HepG2 (cell line): ENCODE measurements around the gene KRTAP10-2. TPM values are rescaled to one million over a fixed set of nuclear protein-coding genes. Genes with fewer than 3 reads are reported as not detected.
A peak's percentile ranks its signal among the peaks of the same experiment; 100 is the strongest.

Experiments
- ARNT ChIP-seq: fragments of 450-650 bp; IDR thresholded peaks from 2 replicates; pipeline ENCODE4 v1.6.1; 2017
- IRF2 ChIP-seq: IDR thresholded peaks from 2 replicates; pipeline ENCODE4 v1.6.1; 2018; ENCODE audit warnings: missing genetic modification reagents, missing compliant biosample characterization
- JUNB ChIP-seq: sonication (generic); formaldehyde crosslinking; IDR thresholded peaks from 2 replicates; pipeline ENCODE4 v1.8.0; 2022; ENCODE audit warnings: missing genetic modification reagents, mild to moderate bottlenecking, borderline replicate concordance
- KDM4B ChIP-seq: sonication (generic); formaldehyde crosslinking; IDR thresholded peaks from 2 replicates; pipeline ENCODE4 v1.4.0; 2020; ENCODE audit warnings: missing genetic modification reagents
- NONO ChIP-seq, 2 experiments: fragments of 450-650 bp in 1 of 2; sonication (generic) in 1 of 2; formaldehyde crosslinking in 1 of 2; IDR thresholded peaks in 1 of 2; conservative IDR thresholded peaks in 1 of 2; 2 replicates each; pipeline versions ENCODE4 v1.6.1 to v1.8.0; 2017 to 2022; ENCODE audit warnings: mild to moderate bottlenecking in 1 of 2, missing genetic modification reagents in 1 of 2, moderate library complexity in 1 of 2
- NR2F6 ChIP-seq, 2 experiments: IDR thresholded peaks; 2 replicates each; pipeline ENCODE4 v1.6.1; 2016; ENCODE audit warnings: antibody characterized with exemption in 1 of 2, mild to moderate bottlenecking in 1 of 2
- RAD51 ChIP-seq: fragments of 450-650 bp; IDR thresholded peaks from 2 replicates; pipeline ENCODE4 v1.6.1; 2016; ENCODE audit warnings: borderline replicate concordance
- RFX1 ChIP-seq: fragments of 450-650 bp; IDR thresholded peaks from 2 replicates; pipeline ENCODE4 v1.6.1; 2017
- SP1 ChIP-seq, 2 experiments: fragments of 450-650 bp in 1 of 2; sonication (generic) in 1 of 2; formaldehyde crosslinking in 1 of 2; IDR thresholded peaks; 2 replicates each; pipeline versions ENCODE4 v1.4.0 to v1.6.1; 2016 to 2020; ENCODE audit warnings: missing genetic modification reagents in 1 of 2
- ZNF138 ChIP-seq: sonication (generic); formaldehyde crosslinking; IDR thresholded peaks from 2 replicates; pipeline ENCODE4 v1.5.0; 2020; ENCODE audit warnings: mild to moderate bottlenecking, low read depth, missing genetic modification reagents
- ZNF207 ChIP-seq: fragments of 450-650 bp; IDR thresholded peaks from 2 replicates; pipeline ENCODE4 v1.6.1; 2016; ENCODE audit warnings: antibody characterized with exemption, borderline replicate concordance
- ZNF567 ChIP-seq: sonication (generic); formaldehyde crosslinking; IDR thresholded peaks from 2 replicates; pipeline ENCODE4 v1.8.1; 2023; ENCODE audit warnings: mild to moderate bottlenecking, missing genetic modification reagents, borderline replicate concordance
- ZNF607 ChIP-seq: sonication (generic); formaldehyde crosslinking; IDR thresholded peaks from 2 replicates; pipeline ENCODE4 v1.5.1; 2020; ENCODE audit warnings: missing genetic modification reagents, mild to moderate bottlenecking, borderline replicate concordance
- ZNF672 ChIP-seq: sonication (generic); formaldehyde crosslinking; IDR thresholded peaks from 2 replicates; pipeline ENCODE4 v1.8.1; 2022; ENCODE audit warnings: missing genetic modification reagents
- ZNF674 ChIP-seq: sonication (generic); formaldehyde crosslinking; IDR thresholded peaks from 2 replicates; pipeline ENCODE4 v1.5.0; 2020; ENCODE audit warnings: low read depth, mild to moderate bottlenecking, missing genetic modification reagents
- polyA plus RNA-seq, 8 experiments: library from polyadenylated mRNA; depleted of rRNA in 3 of 8; stranded (reverse) in 7 of 8; unstranded in 1 of 8; fragments of >200 nt; fragmentation: Illumina TruSeq in 4 of 8; extraction: Trizol in 4 of 8; gene quantifications; 2 replicates each; pipeline versions ENCODE4 v1.2.1 to v1.2.3, GENCODE V29; 2011 to 2016; ENCODE audit warnings: low read depth in 4 of 8, missing spikeins in 1 of 8, mixed read lengths in 1 of 8; ENCODE audit not compliant: insufficient read depth in 1 of 8
- total RNA-seq, 5 experiments: library from RNA; depleted of rRNA; stranded (reverse); fragments of >200 nt; fragmentation: Illumina TruSeq; extraction: Trizol; gene quantifications; 2 replicates each; pipeline ENCODE4 v1.2.3, GENCODE V29; 2016; ENCODE audit warnings: low read depth in 1 of 5
- TF ChIP-seq, protein P1 (sequence below): sonication (generic); formaldehyde crosslinking; IDR thresholded peaks from 2 replicates; pipeline ENCODE4 v1.4.0; 2020; ENCODE audit warnings: missing genetic modification reagents, low read depth, mild to moderate bottlenecking, borderline replicate concordance
- TF ChIP-seq, protein P2 (sequence below): sonication (generic); formaldehyde crosslinking; IDR thresholded peaks from 2 replicates; pipeline ENCODE4 v1.4.0; 2020; ENCODE audit warnings: low read depth, missing genetic modification reagents
- TF ChIP-seq, protein P3 (sequence below): fragments of 450-650 bp; IDR thresholded peaks from 2 replicates; pipeline ENCODE4 v1.6.1; 2017
- TF ChIP-seq, protein P4 (sequence below): sonication (generic); formaldehyde crosslinking; conservative IDR thresholded peaks from 2 replicates; pipeline ENCODE4 v1.8.0; 2022; ENCODE audit warnings: mild to moderate bottlenecking, moderate library complexity, missing genetic modification reagents

The KRTAP10-2 gene
- total and polyA plus RNA-seq, 2 of the 13 experiments (the other 11 are each of a cell fraction or from before 2014, with no cell fraction given), result not detected

DNA sequence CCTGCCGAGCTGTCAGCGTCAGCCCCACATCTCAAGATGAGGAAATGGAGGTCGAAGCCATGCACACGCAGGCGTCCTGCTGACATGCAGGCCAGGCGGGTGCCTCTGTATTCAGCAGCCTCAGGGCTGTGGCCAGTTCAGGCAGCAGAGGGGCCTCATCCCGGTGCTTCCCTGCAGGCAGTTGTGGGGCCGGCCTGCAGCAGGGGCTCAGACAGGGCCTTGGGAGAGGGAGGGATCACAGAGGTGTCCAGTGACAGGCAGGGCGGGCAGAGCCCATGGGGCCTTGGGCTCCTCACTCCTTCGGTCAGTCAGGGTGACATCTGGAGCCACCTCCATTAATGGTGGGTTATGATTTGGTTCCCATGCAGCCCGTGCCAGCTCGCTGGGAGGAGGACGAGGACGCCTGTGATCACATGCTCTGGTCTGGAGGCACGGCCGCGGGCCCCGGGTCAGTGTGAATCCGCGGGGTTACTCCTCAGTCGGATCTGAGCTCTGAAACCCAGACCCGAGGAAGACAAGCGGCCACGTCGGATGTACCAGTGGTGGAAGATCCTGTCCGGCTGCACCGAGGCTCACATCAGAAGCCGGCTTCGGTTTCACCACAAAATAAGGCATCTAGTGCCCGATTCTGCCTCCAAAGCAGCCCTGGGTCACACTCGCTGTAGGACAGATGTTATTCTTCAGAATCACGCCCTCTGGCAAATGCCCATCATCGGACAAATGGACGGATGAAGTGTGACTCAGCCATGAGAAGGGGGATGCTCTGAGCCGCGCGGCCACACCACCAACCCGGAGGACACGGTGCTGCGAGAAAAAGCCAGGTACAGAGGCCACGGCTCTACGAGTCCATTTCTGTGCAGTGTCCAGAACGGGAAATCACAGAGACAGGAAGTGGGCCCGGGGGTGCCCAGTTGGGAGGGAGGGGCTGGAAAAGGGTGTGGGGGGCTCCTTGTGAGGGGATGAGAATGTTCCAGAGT lies 44.7 kb downstream of the KRTAP10-2 start (continued):
- TF ChIP-seq, protein P1, sequence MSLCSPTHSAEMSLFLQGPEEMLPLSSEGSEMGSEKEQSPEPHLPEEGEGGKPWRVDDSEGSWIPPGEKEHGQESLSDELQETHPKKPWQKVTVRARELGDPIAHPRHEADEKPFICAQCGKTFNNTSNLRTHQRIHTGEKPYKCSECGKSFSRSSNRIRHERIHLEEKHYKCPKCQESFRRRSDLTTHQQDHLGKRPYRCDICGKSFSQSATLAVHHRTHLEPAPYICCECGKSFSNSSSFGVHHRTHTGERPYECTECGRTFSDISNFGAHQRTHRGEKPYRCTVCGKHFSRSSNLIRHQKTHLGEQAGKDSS, result no peak
- no peak for TF ChIP-seq RAD51
- no peak for TF ChIP-seq ZNF207
- TF ChIP-seq, protein P2, sequence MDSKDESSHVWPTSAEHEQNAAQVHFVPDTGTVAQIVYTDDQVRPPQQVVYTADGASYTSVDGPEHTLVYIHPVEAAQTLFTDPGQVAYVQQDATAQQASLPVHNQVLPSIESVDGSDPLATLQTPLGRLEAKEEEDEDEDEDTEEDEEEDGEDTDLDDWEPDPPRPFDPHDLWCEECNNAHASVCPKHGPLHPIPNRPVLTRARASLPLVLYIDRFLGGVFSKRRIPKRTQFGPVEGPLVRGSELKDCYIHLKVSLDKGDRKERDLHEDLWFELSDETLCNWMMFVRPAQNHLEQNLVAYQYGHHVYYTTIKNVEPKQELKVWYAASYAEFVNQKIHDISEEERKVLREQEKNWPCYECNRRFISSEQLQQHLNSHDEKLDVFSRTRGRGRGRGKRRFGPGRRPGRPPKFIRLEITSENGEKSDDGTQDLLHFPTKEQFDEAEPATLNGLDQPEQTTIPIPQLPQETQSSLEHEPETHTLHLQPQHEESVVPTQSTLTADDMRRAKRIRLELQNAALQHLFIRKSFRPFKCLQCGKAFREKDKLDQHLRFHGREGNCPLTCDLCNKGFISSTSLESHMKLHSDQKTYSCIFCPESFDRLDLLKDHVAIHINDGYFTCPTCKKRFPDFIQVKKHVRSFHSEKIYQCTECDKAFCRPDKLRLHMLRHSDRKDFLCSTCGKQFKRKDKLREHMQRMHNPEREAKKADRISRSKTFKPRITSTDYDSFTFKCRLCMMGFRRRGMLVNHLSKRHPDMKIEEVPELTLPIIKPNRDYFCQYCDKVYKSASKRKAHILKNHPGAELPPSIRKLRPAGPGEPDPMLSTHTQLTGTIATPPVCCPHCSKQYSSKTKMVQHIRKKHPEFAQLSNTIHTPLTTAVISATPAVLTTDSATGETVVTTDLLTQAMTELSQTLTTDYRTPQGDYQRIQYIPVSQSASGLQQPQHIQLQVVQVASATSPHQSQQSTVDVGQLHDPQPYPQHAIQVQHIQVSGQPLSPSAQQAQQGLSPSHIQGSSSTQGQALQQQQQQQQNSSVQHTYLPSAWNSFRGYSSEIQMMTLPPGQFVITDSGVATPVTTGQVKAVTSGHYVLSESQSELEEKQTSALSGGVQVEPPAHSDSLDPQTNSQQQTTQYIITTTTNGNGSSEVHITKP (CRISPR knock-in tag), result no peak
- no peak for TF ChIP-seq ZNF674
- TF ChIP-seq JUNB (CRISPR knock-in tag), result no peak
- TF ChIP-seq ZNF672 (CRISPR knock-in tag), result no peak
- TF ChIP-seq ZNF138 (CRISPR knock-in tag), result no peak
- TF ChIP-seq, protein P3, sequence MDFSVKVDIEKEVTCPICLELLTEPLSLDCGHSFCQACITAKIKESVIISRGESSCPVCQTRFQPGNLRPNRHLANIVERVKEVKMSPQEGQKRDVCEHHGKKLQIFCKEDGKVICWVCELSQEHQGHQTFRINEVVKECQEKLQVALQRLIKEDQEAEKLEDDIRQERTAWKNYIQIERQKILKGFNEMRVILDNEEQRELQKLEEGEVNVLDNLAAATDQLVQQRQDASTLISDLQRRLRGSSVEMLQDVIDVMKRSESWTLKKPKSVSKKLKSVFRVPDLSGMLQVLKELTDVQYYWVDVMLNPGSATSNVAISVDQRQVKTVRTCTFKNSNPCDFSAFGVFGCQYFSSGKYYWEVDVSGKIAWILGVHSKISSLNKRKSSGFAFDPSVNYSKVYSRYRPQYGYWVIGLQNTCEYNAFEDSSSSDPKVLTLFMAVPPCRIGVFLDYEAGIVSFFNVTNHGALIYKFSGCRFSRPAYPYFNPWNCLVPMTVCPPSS, result no peak
- TF ChIP-seq ZNF567 (CRISPR knock-in tag), result no peak
- no peak for TF ChIP-seq SP1 (IDR thresholded peaks at IDR 0.05)
- TF ChIP-seq SP1 (CRISPR knock-in tag; IDR thresholded peaks at IDR 0.05), result 0 out of 2 replicates have a peak, but pooled peaks have one; percentile 5
- TF ChIP-seq NR2F6 (IDR thresholded peaks at IDR 0.05), result no peak
- no peak for TF ChIP-seq NR2F6 (CRISPR knock-in tag; IDR thresholded peaks at IDR 0.05)
- TF ChIP-seq, protein P4, sequence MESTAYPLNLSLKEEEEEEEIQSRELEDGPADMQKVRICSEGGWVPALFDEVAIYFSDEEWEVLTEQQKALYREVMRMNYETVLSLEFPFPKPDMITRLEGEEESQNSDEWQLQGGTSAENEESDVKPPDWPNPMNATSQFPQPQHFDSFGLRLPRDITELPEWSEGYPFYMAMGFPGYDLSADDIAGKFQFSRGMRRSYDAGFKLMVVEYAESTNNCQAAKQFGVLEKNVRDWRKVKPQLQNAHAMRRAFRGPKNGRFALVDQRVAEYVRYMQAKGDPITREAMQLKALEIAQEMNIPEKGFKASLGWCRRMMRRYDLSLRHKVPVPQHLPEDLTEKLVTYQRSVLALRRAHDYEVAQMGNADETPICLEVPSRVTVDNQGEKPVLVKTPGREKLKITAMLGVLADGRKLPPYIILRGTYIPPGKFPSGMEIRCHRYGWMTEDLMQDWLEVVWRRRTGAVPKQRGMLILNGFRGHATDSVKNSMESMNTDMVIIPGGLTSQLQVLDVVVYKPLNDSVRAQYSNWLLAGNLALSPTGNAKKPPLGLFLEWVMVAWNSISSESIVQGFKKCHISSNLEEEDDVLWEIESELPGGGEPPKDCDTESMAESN (CRISPR knock-in tag), result 0 out of 2 replicates have a peak, but pooled peaks have one; percentile 55
- no peak for TF ChIP-seq KDM4B (CRISPR knock-in tag)
- no peak for TF ChIP-seq NONO (IDR thresholded peaks at IDR 0.05)
- no peak for TF ChIP-seq NONO (CRISPR knock-in tag; conservative IDR thresholded peaks at IDR 0.05)
- no peak; the same call in none of the 2 replicates for TF ChIP-seq IRF2 (CRISPR knock-in tag)
- no peak for TF ChIP-seq RFX1
- 0 out of 2 replicates have a peak, but pooled peaks have one; percentile 27 for TF ChIP-seq ZNF607 (CRISPR knock-in tag)
- no peak for TF ChIP-seq ARNT
